ENCODE data around the gene SLC35E4.
"Not testable (repeated sequence)": the region's sequence is repeated elsewhere in the genome, so short reads cannot be mapped to it uniquely, and the experiment has no call there.

The SLC35E4 gene

DNA sequence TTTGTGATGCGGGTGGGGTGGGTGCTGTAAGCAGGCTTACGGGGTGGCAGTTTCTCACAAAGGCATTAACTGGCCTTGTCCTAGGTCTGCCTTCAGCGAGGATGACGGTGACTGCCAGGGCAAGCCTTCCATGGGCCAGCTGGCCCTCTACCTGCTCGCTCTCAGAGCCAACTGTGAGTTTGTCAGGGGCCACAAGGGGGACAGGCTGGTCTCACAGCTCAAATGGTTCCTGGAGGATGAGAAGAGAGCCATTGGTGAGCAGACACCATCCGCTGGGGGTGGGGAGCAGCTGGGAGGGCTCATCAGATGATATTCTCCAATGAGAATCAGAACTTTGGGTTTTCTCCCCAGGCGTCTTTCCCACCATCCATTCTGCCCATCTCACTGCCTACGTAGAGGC is 22.8 kb upstream of the SLC35E4 start:
- H3K27ac ChIP-seq (ENCODE audit: low read depth, low read length): no peak overlapping the region
- no peak overlapping the region for H2AFZ ChIP-seq (ENCODE audit: low read length, unreplicated experiment)

DNA sequence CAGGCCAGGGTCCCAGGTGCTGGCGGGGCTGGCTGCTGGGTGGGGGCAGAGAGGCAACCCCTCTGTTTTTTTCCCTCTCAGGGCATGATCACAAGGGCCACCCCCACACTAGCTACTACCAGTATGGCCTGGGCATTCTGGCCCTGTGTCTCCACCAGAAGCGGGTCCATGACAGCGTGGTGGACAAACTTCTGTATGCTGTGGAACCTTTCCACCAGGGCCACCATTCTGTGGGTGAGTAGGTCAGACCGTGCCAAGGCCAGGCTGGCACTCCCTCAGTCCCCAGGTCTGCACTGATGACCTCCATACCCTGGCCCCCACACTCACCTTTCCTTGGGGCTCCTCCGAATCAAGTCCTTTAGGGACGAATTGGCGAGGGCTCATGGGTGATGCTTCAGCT is 21.3 kb upstream of the SLC35E4 start:
- H3K79me2 ChIP-seq (ENCODE audit: control insufficient read depth, insufficient read depth, low read length, unreplicated experiment): no peaks in the 10 kb centered on the region
- H3K4me3 ChIP-seq (ENCODE audit: low read depth, low read length): no peak overlapping the region
- H3K27ac ChIP-seq (ENCODE audit: low read depth, low read length): no peak overlapping the region
- H3K36me3 ChIP-seq (ENCODE audit: insufficient read depth, low read length): no peaks in the 10 kb centered on the region
- no peaks in the 10 kb centered on the region for H3K27me3 ChIP-seq (ENCODE audit: insufficient read depth, low read length)
- H2AFZ ChIP-seq (ENCODE audit: low read length, unreplicated experiment): no peak overlapping the region
- peaks cover 12% of the 10 kb centered on the region for H3K4me1 ChIP-seq (ENCODE audit: control insufficient read depth, insufficient read depth, low read length, unreplicated experiment)

More for the DNA sequence above, 22.8 kb upstream of the SLC35E4 start:
- H3K27me3 ChIP-seq (ENCODE audit: insufficient read depth, low read length): no peaks in the 10 kb centered on the region
- no peaks in the 10 kb centered on the region for H3K36me3 ChIP-seq (ENCODE audit: insufficient read depth, low read length)
- no peak overlapping the region for H3K4me3 ChIP-seq (ENCODE audit: low read depth, low read length)
- H3K79me2 ChIP-seq (ENCODE audit: control insufficient read depth, insufficient read depth, low read length, unreplicated experiment): no peaks in the 10 kb centered on the region
- peaks cover 24% of the 10 kb centered on the region for H3K4me1 ChIP-seq (ENCODE audit: control insufficient read depth, insufficient read depth, low read length, unreplicated experiment)

DNA sequence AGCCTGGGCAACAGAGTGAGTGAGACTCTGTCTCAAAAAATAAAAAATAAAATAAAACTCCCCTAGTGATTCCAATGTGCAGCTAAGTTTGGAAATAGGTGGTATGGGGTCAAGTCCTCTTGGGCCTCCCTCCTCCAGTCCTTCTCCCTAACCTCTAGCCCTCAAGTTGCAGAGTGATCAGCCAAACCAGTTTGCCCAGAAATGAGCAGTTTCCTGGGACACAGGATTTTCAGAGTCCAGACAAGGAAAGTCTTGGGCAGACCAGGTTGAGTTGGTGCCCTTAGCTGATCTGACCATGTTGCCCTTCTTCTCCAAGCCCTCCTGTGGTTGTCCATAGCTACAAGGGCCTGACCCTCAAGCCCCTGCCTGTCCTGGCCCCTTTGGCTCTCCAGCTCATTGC is 20.7 kb upstream of the SLC35E4 start:
- Histone ChIP-seq H2AFZ (ENCODE audit: low read length, unreplicated experiment) (no peak overlapping the region), H3K4me1 (ENCODE audit: control insufficient read depth, insufficient read depth, low read length, unreplicated experiment) (peaks cover 6% of the 10 kb centered on the region), H3K4me3 (ENCODE audit: low read depth, low read length) (no peak overlapping the region), H3K36me3 (ENCODE audit: insufficient read depth, low read length) (no peaks in the 10 kb centered on the region), H3K27me3 (ENCODE audit: insufficient read depth, low read length) (no peaks in the 10 kb centered on the region), H3K79me2 (ENCODE audit: control insufficient read depth, insufficient read depth, low read length, unreplicated experiment) (no peaks in the 10 kb centered on the region), H3K27ac (ENCODE audit: low read depth, low read length) (no peak overlapping the region)

DNA sequence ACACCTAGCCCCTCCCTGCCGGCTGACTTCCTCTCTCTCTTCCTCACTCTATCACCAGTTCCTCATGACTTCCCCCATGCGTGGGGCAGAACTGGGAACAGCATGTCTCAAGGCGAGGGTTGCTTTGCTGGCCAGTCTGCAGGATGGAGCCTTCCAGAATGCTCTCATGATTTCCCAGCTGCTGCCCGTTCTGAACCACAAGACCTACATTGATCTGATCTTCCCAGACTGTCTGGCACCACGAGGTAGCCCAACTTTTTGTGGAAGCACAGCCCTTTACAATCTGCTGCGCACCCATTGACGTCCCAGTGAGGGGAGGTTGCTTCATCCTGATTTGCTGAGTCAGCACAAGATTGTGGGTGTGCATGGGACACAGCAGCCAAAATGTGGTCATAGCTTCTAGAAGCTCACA is 20.0 kb upstream of the SLC35E4 start:
- Histone ChIP-seq H2AFZ (ENCODE audit: low read length, unreplicated experiment) (no peak overlapping the region), H3K36me3 (ENCODE audit: insufficient read depth, low read length) (no peaks in the 10 kb centered on the region), H3K27ac (ENCODE audit: low read depth, low read length) (no peak overlapping the region), H3K4me1 (ENCODE audit: control insufficient read depth, insufficient read depth, low read length, unreplicated experiment) (no peaks in the 10 kb centered on the region), H3K4me3 (ENCODE audit: low read depth, low read length) (no peak overlapping the region), H3K79me2 (ENCODE audit: control insufficient read depth, insufficient read depth, low read length, unreplicated experiment) (no peaks in the 10 kb centered on the region), H3K27me3 (ENCODE audit: insufficient read depth, low read length) (no peaks in the 10 kb centered on the region)

DNA sequence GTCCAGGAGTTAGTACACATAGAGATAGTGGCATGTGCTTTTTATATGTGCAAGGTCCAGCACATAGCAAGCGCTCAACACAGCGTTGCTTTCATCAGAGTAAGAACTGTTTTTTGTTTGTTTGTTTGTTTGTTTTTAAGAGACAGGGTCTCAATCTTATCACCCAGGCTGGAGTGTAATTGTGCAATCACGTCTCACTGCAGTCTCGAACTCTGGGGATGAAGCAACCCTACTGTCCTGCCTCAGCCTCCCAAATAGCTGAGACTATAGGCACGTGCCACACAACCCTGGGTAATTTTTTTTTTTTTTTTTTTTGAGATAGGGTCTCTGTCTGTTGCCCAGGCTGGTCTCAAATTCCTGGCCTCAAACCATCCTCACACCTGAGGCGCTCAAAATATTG is 17.8 kb upstream of the SLC35E4 start:
- Histone ChIP-seq H3K4me3 (ENCODE audit: low read depth, low read length) (no peak overlapping the region), H3K27ac (ENCODE audit: low read depth, low read length) (no peak overlapping the region), H3K27me3 (ENCODE audit: insufficient read depth, low read length) (no peaks in the 10 kb centered on the region), H3K79me2 (ENCODE audit: control insufficient read depth, insufficient read depth, low read length, unreplicated experiment) (no peaks in the 10 kb centered on the region), H2AFZ (ENCODE audit: low read length, unreplicated experiment) (no peak overlapping the region), H3K4me1 (ENCODE audit: control insufficient read depth, insufficient read depth, low read length, unreplicated experiment) (no peaks in the 10 kb centered on the region), H3K36me3 (ENCODE audit: insufficient read depth, low read length) (no peaks in the 10 kb centered on the region)

DNA sequence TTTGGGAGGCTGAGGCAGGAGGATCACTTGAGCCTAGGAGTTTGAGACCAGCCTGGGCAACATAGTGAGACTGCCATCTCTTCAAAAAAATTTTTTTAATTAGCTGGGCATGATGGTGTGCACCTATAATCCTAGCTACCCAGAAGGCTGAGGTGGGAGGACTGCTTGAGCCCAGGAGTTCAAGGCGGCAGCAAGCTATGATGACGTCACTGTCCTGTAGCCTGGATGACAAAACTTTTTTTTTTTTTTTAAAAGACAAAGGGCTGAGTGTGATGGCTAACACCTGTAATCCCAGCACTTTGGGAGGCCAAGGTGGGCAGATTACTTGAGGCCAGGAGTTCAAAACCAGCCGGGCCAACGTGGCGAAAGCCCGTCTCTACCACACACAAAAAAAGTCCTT is 15.7 kb upstream of the SLC35E4 start:
- H3K79me2 ChIP-seq (ENCODE audit: control insufficient read depth, insufficient read depth, low read length, unreplicated experiment); H3K4me3 ChIP-seq (ENCODE audit: low read depth, low read length); H3K36me3 ChIP-seq (ENCODE audit: insufficient read depth, low read length); H3K4me1 ChIP-seq (ENCODE audit: control insufficient read depth, insufficient read depth, low read length, unreplicated experiment); H3K27ac ChIP-seq (ENCODE audit: low read depth, low read length); H2AFZ ChIP-seq (ENCODE audit: low read length, unreplicated experiment); H3K27me3 ChIP-seq (ENCODE audit: insufficient read depth, low read length): not testable (repeated sequence)

DNA sequence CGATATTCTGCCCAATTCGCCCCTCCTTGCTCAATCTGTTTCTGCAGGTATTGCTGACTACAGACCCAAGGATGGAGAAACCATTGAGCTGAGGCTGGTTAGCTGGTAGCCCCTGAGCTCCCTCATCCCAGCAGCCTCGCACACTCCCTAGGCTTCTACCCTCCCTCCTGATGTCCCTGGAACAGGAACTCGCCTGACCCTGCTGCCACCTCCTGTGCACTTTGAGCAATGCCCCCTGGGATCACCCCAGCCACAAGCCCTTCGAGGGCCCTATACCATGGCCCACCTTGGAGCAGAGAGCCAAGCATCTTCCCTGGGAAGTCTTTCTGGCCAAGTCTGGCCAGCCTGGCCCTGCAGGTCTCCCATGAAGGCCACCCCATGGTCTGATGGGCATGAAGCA is 9.2 kb upstream of the SLC35E4 start:
- H3K4me1 ChIP-seq (ENCODE audit: control insufficient read depth, insufficient read depth, low read length, unreplicated experiment): no peaks in the 10 kb centered on the region
- no peaks in the 10 kb centered on the region for H3K27me3 ChIP-seq (ENCODE audit: insufficient read depth, low read length)
- no peak overlapping the region for H2AFZ ChIP-seq (ENCODE audit: low read length, unreplicated experiment)
- H3K36me3 ChIP-seq (ENCODE audit: insufficient read depth, low read length): no peaks in the 10 kb centered on the region
- no peak overlapping the region for H3K27ac ChIP-seq (ENCODE audit: low read depth, low read length)
- H3K4me3 ChIP-seq (ENCODE audit: low read depth, low read length): no peak overlapping the region
- no peaks in the 10 kb centered on the region for H3K79me2 ChIP-seq (ENCODE audit: control insufficient read depth, insufficient read depth, low read length, unreplicated experiment)

DNA sequence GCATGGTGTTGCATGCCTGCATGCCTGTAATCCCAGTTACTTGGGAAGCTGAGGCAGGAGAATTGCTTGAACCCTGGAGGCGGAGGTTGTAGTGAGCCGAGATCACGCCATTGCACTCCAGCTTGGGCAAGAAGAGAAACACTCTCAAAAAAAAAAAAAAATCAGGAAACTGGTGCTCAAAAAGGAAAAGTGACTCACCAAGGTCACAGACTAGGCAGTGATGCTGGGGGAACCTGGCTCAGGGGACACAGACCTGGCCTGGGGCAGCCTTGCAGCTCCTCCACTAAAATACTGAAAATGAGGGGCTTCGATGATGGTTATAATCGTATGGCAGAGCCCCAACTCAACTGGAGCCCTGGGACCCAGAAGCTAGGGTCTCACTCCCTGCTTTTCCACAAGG is 8.1 kb upstream of the SLC35E4 start:
- H3K4me3 ChIP-seq (ENCODE audit: low read depth, low read length): no peak overlapping the region
- H3K4me1 ChIP-seq (ENCODE audit: control insufficient read depth, insufficient read depth, low read length, unreplicated experiment): no peaks in the 10 kb centered on the region
- no peak overlapping the region for H2AFZ ChIP-seq (ENCODE audit: low read length, unreplicated experiment)
- H3K27me3 ChIP-seq (ENCODE audit: insufficient read depth, low read length): no peaks in the 10 kb centered on the region
- no peak overlapping the region for H3K27ac ChIP-seq (ENCODE audit: low read depth, low read length)
- no peaks in the 10 kb centered on the region for H3K36me3 ChIP-seq (ENCODE audit: insufficient read depth, low read length)
- H3K79me2 ChIP-seq (ENCODE audit: control insufficient read depth, insufficient read depth, low read length, unreplicated experiment): no peaks in the 10 kb centered on the region

DNA sequence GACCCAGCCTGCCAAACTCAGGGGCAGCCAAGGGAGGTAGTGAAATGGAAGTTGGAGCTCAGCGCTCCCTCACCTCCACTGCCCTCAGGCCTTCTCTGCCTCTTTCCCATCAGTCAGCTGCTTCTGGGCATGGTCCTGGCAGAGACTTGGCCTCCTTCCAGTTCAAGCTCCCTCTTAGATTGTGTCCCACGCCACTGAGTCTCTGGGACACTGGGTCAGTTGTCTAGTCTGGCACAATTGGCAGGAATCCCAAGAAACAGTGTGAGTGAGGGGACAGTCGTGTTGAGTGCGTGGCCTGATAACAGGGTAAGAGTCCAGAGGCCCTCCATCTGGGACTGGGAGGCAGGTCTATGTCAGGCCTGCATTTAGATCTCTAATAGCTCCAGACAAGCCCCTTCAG is 7.1 kb upstream of the SLC35E4 start:
- Histone ChIP-seq H3K27ac (ENCODE audit: low read depth, low read length) (no peak overlapping the region), H3K4me1 (ENCODE audit: control insufficient read depth, insufficient read depth, low read length, unreplicated experiment) (no peaks in the 10 kb centered on the region), H3K4me3 (ENCODE audit: low read depth, low read length) (no peak overlapping the region), H2AFZ (ENCODE audit: low read length, unreplicated experiment) (no peak overlapping the region), H3K36me3 (ENCODE audit: insufficient read depth, low read length) (no peaks in the 10 kb centered on the region), H3K79me2 (ENCODE audit: control insufficient read depth, insufficient read depth, low read length, unreplicated experiment) (no peaks in the 10 kb centered on the region), H3K27me3 (ENCODE audit: insufficient read depth, low read length) (no peaks in the 10 kb centered on the region)

DNA sequence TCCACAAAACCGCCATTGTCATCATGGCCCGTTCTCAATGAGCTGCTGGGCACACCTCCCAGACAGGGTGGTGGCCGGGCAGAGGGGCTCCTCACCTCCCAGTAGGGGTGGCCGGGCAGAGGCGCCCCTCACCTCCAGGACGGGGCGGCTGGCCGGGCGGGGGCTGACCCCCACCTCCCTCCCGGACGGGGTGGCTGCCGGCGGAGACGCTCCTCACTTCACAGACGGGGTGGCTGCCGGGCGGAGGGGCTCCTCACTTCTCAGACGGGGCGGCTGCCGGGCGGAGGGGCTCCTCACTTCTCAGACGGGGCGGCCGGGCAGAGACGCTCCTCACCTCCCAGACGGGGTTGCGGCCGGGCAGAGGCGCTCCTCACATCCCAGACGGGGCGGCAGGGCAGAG is 4.1 kb upstream of the SLC35E4 start:
- not testable (repeated sequence) for H2AFZ ChIP-seq (ENCODE audit: low read length, unreplicated experiment); H3K27ac ChIP-seq (ENCODE audit: low read depth, low read length); H3K27me3 ChIP-seq (ENCODE audit: insufficient read depth, low read length); H3K36me3 ChIP-seq (ENCODE audit: insufficient read depth, low read length); H3K79me2 ChIP-seq (ENCODE audit: control insufficient read depth, insufficient read depth, low read length, unreplicated experiment); H3K4me1 ChIP-seq (ENCODE audit: control insufficient read depth, insufficient read depth, low read length, unreplicated experiment); H3K4me3 ChIP-seq (ENCODE audit: low read depth, low read length)

DNA sequence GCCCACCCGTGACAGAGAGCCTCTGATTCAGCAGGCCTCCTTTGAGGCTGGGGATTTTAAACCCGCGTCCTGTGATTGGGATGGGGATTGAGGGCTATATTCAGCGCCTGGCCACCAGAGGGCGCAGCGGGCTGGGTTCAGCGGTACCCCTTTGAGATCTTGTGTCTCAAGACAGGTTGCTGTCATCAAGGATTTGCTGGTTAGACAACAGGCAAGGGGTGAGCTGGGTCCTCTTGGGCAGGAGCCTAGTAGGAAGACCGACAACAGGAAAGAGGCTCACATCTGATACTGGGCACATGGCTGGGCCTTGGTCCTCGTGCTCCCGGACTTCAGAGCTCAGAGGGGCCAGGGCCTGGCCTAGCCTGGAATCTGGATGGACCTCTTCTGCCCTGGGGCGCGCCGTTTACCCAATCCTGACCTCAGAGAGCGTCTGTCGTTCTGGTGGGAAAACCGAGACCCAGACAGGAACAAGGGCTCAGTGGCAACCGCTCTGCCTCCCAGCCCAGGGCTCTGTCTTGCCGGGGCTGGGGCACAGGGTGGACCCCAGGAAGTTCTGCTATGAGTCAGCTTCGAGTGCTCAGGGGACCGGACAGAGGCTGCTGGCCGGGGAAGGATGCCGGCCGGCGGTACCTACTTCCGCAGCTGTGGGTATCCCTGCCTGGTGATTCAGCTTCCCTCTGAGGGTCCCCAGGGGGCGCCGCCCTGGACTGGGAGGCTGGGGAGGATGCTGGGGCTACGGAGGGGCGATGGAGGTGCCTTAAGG is 929 bp upstream of the SLC35E4 start:
- no peaks in the 10 kb centered on the region for H3K27me3 ChIP-seq (ENCODE audit: insufficient read depth, low read length)
- peak overlapping the region; percentile 84 for H3K27ac ChIP-seq (ENCODE audit: low read depth, low read length)
- H3K36me3 ChIP-seq (ENCODE audit: insufficient read depth, low read length): no peaks in the 10 kb centered on the region
- H3K4me1 ChIP-seq (ENCODE audit: control insufficient read depth, insufficient read depth, low read length, unreplicated experiment): peaks cover 8% of the 10 kb centered on the region
- H2AFZ ChIP-seq (ENCODE audit: low read length, unreplicated experiment): peak overlapping the region; percentile 40
- H3K4me3 ChIP-seq (ENCODE audit: low read depth, low read length): peak overlapping the region; percentile 75
- H3K79me2 ChIP-seq (ENCODE audit: control insufficient read depth, insufficient read depth, low read length, unreplicated experiment): peaks cover 26% of the 10 kb centered on the region
